GM18907 (cell line): Measurements from ENCODE around the gene MRRF.
"Not testable (repeated sequence)": the region's sequence is repeated elsewhere in the genome, so short reads cannot be mapped to it uniquely, and the experiment has no call there.

ENCODE experiments used
- ATAC-seq: cut with Tn5 transposase; IDR thresholded peaks from one replicate; pipeline ENCODE4 v1.9.1; 2021; ENCODE audit warnings: mild to moderate bottlenecking, moderate library complexity; ENCODE audit not compliant: unreplicated experiment

The MRRF gene

DNA sequence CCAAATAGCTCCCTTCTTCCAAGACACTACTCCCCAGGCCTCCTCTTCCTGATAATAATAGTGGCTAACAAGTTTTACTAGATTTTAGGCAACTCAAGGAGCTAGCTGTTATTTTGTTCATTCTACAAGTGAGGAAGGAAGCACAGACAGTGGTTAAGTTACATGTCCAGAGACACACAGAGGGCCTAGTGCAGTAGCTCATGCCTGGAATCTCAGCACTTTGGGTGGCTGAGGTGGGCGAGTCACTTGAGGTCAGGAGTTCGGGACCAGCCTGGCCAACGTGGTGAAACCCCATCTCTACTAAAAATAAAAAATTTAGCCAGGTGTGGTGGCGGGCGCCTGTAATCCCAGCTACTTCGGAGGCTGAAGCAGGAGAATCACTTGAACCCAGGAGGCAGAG lies 65.8 kb downstream of the MRRF start:
- ATAC-seq = not testable (repeated sequence)

DNA sequence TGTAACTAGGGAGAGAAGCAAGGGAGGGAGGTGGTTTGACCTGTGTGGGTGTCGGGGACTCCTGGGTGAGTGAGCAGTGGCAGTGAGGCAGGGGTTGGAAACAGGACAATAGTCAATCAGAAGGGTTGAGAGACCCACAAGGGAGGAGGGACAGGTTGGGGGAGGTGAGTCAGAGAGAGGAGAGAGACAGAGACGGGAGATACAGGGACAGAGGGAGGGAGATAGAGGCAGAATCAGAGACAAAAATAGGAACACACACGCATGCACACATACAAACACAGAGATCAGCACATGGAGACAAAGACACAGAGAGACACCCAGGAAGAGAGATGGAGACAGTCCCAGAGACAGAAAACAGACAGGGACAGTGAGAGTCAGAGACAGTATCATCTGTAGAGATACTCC lies 66.8 kb downstream of the MRRF start:
- no peak for ATAC-seq

DNA sequence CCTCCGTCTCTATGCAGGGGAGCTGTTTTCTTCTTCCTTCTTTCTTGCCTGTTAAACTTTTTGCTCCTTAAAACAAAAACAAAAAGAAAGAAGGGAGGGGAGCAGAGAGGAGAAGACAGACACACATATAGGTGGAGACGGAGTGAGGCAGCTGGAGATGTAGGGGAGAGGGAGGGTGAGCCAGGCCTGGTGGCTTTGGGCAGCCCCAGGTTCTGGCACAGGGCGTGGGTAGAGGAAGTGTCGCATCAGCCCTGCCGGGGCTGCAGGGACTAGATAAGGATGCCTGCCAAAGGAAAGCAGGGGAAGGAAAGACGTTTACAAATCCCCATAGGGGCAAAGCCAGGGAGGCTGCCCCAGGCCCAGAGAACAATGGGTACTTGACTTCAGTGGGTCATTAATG lies 67.4 kb downstream of the MRRF start:
- no peak for ATAC-seq

DNA sequence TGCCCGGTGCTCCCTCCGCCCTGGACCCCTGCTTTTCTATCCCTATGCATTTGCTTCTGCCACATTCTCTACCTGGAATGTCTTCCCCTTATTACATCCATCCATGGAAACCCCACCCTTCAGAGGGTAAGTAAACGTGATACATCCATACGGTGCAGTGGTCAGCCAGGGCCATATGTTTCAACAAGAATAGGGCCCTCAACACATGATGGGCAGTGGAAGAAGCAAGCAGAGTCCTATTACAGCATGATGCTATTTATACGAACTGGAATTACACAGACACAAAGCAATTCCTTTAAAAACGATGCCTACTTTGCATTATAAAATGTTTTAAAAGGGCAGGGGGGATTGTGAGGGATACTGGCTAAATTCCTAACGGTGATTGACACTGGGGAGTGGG lies 68.0 kb downstream of the MRRF start:
- no peak for ATAC-seq

DNA sequence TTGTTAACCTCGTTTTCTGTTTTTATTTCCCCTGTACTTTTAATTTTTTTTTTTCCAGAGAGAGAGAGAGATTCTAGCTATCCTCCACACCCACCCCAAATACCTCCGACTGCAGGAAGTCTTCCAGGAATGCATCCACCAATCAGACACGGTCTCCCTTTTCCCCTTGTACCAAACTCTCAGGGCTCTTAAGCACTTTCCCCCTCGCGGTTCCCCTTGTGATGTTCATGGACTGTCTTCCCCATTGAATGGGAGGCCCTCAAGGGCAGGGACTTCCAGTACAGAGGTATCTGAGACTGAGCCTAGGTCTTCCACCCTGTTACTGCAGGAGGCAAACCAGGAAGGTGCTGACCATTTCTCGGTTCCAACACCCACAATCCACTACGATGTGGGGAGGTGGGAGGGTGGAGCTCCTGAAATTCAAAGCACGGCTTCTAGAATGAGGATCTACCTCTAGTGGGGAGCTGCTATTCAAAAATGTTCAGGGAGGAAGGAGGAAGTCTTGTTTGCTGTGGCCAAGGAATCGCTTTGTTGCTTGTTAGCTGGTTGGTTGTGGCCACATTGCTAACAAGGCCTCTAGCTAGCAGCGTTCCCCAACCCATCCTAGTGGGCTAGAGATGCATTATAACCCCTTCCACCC lies 68.6 kb downstream of the MRRF start:
- no peak for ATAC-seq

DNA sequence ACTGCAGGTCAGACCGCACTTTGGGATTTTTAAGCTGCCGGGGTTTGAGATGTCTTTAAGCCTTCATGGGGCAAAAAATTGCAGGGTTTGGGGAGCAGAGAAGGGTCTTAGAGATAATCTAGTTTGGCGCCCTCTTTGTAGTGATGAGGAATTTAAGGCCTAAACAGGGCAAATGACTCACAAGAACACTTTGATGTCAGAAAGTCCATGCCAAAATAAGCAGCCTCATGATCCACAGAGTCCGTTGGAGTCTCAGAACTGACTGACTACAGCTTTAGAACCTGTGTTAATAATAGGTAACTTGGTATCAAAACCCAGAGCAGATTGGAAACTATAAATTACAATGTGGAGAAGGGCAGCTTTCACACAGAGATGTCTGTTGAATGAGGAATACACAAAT lies 70.2 kb downstream of the MRRF start:
- ATAC-seq = no peak

DNA sequence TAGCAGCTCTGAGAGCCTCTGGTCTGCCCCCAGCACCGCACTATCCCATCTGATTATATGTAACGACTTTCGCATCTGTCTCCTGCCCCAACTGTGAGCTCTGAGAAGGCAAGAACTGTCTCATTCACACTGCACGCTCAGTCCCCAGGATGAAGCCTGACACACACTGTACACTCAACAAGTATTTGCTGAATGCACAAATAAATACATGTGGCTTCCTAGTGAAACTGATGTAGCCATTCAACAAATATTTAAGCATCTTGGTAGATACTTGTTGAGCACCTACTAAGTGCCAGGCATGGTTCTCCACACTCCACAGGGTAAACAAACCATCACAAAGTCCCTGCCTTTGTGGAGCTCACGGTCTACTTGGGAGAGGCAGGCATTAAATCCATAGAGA lies 71.5 kb downstream of the MRRF start:
- ATAC-seq = no peak

DNA sequence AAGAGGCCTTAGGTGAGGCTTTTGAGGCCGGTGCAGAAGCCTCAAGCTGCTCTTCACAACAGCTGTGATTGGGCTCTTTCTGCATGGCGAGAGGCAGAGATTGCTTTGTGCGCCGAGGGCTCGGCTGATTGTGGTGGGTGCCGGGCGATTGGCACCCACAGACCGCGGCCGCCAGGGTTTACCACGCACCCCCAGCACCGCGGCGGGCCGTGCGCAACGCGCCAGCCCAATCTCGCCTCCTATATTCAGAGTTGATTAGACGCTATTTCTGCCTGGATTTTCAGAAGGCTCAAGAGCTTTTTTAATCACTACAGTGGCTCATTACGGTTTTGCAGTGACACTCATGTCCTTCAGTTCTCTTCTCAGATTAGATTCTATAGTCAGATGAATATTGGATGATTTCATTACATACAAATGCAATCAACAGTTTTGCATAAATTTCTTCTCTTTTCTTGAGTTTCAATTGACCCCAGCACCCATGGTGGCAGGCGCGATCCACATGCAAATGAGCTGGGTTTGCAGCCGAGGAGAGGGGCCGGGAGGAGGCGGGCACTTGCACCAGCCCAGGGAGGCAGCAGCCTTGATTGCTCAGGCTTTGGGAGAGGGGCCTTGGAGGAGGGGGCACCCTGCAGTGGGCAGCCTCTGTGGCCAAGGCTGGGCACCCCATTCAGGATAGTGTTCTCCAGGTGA lies 72.3 kb downstream of the MRRF start:
- no peak for ATAC-seq

DNA sequence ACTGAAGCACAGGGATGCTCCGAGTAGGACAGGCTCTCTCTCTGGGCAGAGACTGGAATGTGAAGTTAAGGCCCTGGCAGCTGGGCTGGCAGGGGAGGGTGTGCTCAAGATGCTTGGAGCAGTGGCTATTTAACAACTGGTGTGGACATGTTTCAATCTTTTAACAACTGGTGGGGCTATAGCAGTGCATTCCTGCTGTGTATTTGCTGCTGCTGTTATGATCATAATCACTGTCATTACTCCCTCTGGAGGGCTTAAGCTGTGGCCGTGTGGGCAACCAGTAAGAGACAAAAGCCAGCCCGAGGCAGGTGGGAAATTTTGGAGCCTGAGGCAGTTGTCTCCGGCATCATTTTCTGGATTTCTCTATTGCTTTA lies 72.9 kb downstream of the MRRF start:
- ATAC-seq = no peak

DNA sequence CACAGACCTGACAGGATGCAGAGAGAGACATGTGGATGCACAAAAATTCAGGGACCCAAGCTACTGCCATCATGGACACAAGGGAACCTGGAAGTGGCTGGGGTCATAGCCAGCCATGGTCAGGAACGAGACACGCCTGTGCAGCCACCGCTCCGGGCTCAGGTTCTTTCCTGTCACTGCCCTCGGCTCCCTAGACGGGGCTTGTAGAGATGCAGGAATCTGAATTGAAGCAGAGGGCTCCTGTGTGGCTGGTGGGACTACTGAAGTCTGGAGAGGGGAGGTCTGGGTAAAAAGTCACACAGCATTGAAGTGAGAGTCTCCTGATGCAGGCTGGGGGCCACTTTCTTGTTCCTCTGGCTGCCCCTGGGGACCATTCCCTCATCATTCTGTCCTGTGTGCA lies 73.9 kb downstream of the MRRF start:
- ATAC-seq = no peak

DNA sequence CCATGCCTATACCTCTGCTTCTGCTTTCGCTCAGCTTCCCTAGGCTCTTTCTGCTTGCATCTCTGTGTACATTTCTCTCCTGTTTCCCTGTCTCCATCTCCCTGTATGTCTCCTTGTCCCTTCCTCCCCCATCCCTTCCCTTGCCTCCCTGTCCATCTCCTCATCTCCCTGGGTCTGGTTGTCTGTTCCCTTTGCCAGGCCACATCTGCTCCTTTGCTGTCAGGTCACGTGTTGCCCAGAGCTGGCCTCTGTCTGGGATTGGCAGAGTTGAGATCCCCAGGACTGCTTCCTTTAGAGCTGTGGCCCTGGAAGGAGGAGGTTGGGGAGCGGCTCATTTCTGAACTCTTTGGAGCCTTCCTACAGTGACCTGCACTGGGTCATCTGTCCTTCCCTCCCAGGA lies 74.3 kb downstream of the MRRF start:
- ATAC-seq = no peak

DNA sequence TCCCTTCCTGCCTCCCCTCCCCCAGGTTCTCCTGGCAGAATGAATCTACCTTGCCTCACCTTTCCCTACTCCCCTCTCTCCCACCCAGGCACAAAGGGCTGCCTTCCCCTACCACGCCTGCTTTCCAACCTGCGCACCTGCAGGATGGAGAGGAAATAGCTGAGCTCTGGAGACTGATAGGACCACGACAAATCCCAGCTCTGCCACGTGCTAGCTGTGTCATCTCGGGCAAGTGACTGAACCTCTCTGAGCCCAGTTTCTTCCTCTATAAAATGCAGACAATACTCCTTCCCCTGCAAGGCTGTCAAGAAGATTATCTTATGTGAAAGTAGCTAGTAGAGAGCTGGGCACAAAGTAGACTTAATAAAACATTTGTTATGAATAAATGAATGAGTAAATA lies 74.9 kb downstream of the MRRF start:
- ATAC-seq = no peak

DNA sequence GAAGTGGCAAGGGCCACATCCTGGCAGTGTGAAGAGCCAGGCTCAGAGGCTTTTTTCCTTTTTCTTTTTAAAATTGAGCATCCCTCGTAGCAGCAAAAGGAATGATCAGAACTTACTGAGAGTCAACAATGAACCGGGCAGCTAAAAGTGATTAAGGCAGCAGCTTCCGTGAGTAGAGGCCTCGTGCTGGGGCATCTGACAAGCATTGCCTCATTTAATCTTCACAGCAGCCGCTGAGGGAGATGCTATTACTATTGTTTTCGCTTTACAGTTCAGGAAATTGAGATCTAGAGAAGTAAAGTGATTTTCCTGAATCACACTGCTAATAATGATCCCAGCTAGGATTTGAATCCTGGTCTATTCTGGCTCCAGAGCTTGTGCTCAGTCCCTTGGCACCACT lies 75.5 kb downstream of the MRRF start:
- ATAC-seq = no peak

DNA sequence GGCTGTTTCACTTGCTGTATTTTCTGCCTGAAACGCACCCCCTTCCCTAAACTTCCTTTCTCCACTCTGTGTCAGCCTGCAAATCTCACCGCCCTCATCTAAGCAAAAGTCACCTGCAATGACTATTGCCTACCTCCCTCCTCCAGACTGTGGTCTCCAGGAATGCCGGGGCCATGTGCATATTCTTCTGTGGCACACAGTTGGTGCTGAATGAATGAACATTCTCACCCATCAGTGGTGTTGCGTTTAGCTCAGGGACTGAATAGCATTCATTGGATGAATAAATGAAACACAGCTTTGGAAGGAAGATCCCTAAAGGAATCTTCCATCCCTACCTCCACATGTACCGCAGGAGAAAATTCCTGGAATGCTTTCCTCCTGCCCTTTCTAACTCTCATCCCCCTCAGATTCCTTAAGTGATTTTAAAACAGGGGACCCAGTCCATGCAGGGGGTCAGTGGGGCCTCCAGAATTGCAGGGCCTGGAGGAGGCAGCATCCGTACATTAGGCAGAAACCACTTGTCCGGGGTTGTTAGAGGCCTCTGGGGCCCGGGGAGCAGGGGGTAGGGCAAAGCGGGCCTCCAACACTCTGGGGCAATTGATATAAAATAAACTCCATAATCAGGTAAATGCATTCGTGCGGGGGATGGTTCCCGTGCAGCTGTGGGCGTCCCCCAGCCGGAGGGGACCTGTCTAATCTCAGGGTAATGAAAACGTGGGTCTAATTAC lies 77.8 kb downstream of the MRRF start:
- ATAC-seq = no peak

DNA sequence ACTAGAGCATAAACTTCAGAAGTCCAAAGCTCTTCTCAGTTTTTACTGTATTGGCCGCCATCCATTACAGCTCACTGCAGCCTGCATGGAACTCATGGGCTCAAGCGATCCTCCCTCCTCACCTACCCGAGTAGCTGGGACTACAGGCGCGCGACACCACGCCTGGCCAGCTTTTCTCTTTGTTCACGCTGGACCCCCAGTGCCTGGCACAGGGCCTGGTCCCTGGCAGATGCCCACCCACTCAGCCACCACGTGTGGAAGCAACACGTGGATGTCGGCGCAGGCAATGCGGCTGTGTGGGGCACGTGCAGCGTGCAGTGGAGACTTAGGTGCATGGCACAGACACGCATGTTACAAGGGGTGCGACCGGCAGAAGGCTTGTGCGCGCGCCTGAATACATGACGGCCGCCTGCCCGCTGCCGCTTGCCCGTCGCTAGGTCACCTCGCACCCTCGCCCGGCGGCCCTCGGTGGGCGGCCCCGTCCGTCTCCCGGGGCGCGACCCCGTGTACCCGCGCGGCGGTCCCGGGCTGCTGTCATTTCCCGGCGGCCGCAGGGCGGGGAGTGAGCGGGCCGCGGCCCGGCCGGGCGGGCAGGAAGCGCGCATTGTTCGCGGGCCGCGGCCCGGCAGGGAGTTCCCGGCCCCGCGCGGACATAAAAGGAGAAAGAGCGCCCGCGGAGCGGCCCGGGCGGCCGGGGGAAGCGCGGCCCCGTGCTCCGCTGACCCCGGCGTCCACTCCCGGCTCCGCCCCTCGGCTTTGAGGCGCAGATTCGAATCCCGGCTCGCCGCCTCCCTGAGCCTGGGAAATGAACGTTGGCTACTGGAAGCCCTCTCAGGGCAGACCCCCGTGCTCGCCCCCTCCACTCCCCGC lies 82.0 kb downstream of the MRRF start:
- no peak for ATAC-seq

DNA sequence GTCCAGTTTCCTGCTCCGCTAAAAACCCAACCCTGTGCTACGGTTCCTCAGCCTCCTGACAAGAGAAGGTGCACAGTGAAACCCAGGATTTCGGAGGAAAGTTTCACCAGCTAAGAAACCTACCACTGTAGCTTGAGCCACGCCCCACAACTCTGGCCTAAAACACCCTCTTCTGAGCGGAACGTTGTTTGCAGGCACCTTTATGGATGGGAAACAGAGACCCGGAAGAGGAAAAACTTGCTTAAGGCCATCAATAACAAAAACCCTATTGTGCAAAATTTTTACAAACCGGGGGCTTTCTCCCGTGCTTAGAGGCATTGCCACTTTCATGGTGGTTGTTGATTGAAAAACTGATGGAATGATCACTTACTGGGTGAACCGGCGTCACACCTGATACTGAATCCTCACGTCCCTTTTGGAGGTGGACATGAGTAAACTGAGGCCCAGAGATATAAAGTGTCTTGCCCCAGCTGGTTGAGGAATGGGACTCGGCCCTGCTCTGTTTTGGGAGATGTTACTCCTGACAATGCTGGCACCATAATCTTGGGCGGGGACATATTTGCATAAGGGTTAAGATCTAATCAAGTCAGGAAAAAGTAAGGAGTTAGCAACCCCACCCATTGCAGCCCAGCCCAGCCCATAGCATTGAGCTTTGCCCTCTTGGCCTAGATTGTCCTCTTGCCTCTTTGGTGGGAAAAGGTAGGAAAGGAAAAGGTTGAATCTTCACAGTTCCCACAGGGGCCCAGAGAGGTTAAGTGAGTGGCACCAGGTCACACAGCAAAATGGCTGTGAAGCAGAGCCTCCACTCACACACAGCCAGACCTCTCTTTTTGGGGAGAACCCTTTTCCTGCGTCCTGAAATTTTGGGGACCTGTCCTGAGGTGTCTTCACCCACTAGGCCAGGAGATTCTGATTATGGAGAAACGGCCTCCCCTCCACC lies 82.9 kb downstream of the MRRF start:
- no peak for ATAC-seq

DNA sequence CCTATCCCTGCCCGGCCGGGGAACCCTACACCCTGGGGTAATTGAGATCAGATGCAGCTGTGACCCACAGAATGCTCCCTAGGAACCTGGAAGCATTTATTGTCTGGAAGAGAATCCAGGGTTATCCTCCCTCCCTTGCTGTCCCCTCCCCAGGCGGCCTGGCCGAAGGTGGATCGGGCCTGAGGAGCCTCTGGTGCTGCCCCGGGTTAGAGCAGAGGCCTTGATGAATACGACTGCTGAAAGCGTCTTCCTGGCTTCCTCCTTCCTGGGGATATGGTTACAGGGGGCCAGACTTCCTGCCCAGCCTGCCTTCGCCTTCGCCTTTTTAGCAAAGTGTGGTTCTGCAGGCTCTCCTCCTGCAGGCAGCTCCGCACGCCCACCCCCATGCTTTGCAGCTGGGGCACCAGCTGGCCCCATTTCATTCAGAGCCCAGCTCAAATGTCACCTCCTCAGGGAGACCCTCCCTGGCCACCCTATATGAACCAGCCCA lies 83.7 kb downstream of the MRRF start:
- ATAC-seq = no peak

DNA sequence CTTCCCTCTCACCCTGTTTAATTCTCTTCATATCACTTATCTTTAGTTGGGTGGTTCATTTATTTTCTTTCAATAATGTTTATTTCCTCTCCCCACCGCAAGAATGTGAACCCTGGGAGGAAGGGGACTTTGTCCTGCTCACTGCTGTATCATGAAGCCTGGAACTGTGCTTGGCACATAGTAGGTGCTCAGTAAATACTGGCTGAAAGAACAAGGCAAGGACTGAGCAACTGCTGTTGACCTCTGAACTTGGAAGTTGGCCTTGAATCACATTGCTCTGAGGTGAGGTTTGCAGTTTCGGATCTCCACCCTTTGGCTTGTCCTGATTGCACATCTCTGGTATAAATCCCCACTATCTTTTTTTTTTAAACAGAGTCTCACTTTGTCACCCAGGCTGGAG lies 84.1 kb downstream of the MRRF start:
- no peak for ATAC-seq

DNA sequence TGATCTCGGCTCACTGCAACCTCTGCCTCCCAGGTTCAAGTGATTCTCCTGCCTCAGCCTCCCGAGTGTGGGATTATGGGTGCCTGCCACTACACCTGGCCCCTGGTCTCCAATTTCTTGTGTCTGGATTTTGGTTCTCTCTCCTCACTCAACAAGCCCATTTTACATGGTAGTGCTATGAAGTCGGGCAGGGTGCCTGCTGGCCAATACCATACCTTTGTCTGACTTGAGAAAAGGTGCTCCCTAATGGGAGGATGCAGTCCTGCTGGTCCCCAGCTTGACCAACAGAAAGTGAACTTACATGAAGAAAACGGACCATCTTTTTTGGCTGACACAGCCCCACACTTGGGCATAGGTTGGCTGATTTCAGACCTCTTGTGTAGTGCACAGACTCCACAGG lies 84.5 kb downstream of the MRRF start:
- ATAC-seq = no peak
